ENCODE data around the gene CES3. TPM values are rescaled to one million over a fixed set of nuclear protein-coding genes. Genes with fewer than 3 reads are reported as not detected.

CES3 gene
- total RNA-seq, 1 donor from 2014 or later = 0.12 TPM

DNA sequence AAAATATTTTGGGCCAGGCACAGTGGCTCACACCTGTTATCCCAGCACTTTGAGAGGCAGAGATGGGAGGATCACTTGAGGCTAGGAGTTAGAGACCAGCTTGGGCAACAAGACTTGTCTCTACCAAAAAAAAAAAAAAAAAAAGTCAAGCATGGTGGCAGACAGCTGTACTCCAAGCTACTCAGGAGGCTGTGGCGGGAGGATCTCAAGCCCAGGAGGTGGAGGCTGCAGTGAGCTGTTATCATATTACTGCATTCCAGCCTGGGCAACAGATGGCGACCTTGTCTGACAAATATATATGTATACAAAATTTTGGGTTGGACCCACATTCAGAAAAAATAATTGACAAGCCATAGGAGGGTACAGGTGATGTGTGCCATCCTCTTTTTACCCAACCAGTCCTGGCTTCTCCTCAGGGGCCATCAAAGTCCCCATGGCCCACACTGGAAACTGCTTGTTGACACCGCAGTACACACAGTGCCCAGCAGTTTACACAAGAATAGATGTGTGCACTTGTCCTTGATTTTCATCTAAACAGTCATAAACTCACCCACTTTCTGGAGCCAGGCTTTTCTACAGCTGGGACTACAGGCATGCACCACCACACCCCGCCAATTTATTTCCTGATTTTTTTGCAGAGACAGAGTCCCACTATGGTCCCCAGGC is 24.0 kb upstream of the CES3 start:
- TF ChIP-seq, protein P1, sequence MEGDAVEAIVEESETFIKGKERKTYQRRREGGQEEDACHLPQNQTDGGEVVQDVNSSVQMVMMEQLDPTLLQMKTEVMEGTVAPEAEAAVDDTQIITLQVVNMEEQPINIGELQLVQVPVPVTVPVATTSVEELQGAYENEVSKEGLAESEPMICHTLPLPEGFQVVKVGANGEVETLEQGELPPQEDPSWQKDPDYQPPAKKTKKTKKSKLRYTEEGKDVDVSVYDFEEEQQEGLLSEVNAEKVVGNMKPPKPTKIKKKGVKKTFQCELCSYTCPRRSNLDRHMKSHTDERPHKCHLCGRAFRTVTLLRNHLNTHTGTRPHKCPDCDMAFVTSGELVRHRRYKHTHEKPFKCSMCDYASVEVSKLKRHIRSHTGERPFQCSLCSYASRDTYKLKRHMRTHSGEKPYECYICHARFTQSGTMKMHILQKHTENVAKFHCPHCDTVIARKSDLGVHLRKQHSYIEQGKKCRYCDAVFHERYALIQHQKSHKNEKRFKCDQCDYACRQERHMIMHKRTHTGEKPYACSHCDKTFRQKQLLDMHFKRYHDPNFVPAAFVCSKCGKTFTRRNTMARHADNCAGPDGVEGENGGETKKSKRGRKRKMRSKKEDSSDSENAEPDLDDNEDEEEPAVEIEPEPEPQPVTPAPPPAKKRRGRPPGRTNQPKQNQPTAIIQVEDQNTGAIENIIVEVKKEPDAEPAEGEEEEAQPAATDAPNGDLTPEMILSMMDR (IDR thresholded peaks at IDR 0.05) = no peak
- peaks cover 9% of the 10 kb centered on the region for H3K36me3 Mint-ChIP-seq (ENCODE audit: low read depth)
- no peaks in the 10 kb centered on the region for H3K9me3 Mint-ChIP-seq (ENCODE audit: low read depth)
- H3K4me3 Mint-ChIP-seq (ENCODE audit: unreplicated experiment) = peak overlapping the region; percentile 45
- no peaks in the 10 kb centered on the region for H3K27me3 Mint-ChIP-seq (ENCODE audit: low read depth)
- H3K27ac Mint-ChIP-seq (ENCODE audit: unreplicated experiment) = no peak overlapping the region
- no peak for DNase-seq (ENCODE audit: low spot score)
- peaks cover 40% of the 10 kb centered on the region for H3K4me1 Mint-ChIP-seq (ENCODE audit: low read depth)

DNA sequence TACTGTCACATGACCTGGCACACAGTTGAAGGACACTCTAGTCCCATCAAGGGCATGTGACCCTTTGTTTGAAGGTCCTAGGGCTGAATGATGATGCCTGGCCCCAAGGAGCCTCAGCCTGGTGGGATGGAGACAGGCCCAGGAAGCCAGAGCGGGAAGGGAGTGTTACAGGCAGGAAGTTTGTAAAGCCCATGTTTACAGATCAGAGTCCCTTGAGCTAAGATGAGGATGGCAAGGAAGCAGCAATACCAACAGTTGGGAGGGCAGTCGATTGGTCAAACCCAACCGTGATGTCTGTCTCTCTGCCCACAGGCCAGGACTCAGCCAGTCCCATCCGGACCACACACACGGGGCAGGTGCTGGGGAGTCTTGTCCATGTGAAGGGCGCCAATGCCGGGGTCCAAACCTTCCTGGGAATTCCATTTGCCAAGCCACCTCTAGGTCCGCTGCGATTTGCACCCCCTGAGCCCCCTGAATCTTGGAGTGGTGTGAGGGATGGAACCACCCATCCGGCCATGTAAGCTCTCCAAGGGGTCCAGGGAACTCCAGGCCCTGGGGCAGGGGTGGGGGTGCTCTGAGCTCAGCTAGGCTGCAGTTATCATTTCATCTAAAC is 23.2 kb upstream of the CES3 start:
- Mint-ChIP-seq H3K4me1 (ENCODE audit: low read depth) (peaks cover 34% of the 10 kb centered on the region), H3K36me3 (ENCODE audit: low read depth) (peaks cover 15% of the 10 kb centered on the region), H3K27me3 (ENCODE audit: low read depth) (no peaks in the 10 kb centered on the region), H3K9me3 (ENCODE audit: low read depth) (no peaks in the 10 kb centered on the region), H3K4me3 (ENCODE audit: unreplicated experiment) (no peak overlapping the region), H3K27ac (ENCODE audit: unreplicated experiment) (no peak overlapping the region)
- no peak for DNase-seq (ENCODE audit: low spot score)
- TF ChIP-seq, protein P1 (IDR thresholded peaks at IDR 0.05) = no peak

DNA sequence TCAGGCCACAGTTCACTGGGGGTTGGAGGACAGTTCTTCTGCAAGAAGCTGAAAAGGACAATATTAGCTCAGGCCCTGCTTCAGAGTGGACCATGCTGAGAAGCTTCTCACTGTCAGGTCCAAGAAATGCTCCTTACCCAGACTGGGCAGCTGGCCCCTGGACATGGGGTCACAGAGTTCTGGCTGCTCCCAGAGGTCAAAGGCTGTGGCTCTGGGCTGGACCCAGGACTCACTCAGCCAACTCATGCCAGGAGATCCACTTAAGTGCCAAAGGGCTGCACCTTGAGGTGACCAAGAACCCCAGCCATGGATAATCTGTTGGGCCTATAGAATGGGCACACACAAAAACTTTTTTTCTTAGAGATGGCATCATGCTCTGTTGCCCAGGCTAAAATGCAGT is 21.7 kb upstream of the CES3 start:
- Mint-ChIP-seq H3K4me1 (ENCODE audit: low read depth) (peaks cover 20% of the 10 kb centered on the region), H3K27ac (ENCODE audit: unreplicated experiment) (no peak overlapping the region), H3K4me3 (ENCODE audit: unreplicated experiment) (no peak overlapping the region), H3K27me3 (ENCODE audit: low read depth) (no peaks in the 10 kb centered on the region), H3K36me3 (ENCODE audit: low read depth) (peaks cover 18% of the 10 kb centered on the region), H3K9me3 (ENCODE audit: low read depth) (no peaks in the 10 kb centered on the region)
- TF ChIP-seq, protein P1 (IDR thresholded peaks at IDR 0.05) = no peak
- no peak for DNase-seq (ENCODE audit: low spot score)

DNA sequence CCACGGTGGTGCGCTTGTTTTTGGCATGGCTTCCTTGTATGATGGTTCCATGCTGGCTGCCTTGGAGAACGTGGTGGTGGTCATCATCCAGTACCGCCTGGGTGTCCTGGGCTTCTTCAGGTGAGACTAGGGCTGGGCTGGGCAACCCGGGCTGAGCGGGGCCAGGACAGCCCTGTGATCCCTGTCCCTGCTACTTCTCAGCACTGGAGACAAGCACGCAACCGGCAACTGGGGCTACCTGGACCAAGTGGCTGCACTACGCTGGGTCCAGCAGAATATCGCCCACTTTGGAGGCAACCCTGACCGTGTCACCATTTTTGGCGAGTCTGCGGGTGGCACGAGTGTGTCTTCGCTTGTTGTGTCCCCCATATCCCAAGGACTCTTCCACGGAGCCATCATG is 20.8 kb upstream of the CES3 start:
- no peak for DNase-seq (ENCODE audit: low spot score)
- Mint-ChIP-seq H3K4me1 (ENCODE audit: low read depth) (peaks cover 16% of the 10 kb centered on the region), H3K9me3 (ENCODE audit: low read depth) (no peaks in the 10 kb centered on the region), H3K4me3 (ENCODE audit: unreplicated experiment) (no peak overlapping the region), H3K27me3 (ENCODE audit: low read depth) (no peaks in the 10 kb centered on the region), H3K27ac (ENCODE audit: unreplicated experiment) (no peak overlapping the region), H3K36me3 (ENCODE audit: low read depth) (peaks cover 18% of the 10 kb centered on the region)
- TF ChIP-seq, protein P1 (IDR thresholded peaks at IDR 0.05) = no peak

DNA sequence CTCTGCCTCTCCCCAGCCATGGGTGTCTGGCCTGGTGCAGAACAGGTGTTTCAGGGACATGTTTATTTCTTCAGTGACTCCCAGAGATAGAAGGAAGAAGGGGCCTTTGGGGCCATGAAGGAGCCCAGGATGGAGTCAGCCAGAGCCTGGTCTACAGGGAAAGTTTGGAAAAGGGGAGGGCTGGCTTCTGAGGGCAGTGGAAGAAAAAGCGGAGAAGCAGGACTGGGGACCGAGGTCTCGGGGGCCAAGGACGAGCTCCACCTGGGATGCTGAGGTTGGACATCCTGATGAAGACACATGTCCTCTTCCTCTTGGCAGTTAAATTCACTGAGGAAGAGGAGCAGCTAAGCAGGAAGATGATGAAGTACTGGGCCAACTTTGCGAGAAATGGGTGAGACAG is 18.1 kb upstream of the CES3 start:
- no peak for DNase-seq (ENCODE audit: low spot score)
- Mint-ChIP-seq H3K27ac (ENCODE audit: unreplicated experiment) (no peak overlapping the region), H3K9me3 (ENCODE audit: low read depth) (no peaks in the 10 kb centered on the region), H3K36me3 (ENCODE audit: low read depth) (peaks cover 18% of the 10 kb centered on the region), H3K27me3 (ENCODE audit: low read depth) (no peaks in the 10 kb centered on the region), H3K4me3 (ENCODE audit: unreplicated experiment) (no peak overlapping the region), H3K4me1 (ENCODE audit: low read depth) (peaks cover 2% of the 10 kb centered on the region)
- TF ChIP-seq, protein P1 (IDR thresholded peaks at IDR 0.05) = no peak
